Suppressor macrophage treated with lipopolysaccharide for 4 hours (primary cell): ENCODE results near the gene NCOA7.

ENCODE experiments used
- DNase-seq: peaks from one replicate; pipeline ENCODE4 v3.0.0-alpha.2; 2020

The NCOA7 gene, protein sequence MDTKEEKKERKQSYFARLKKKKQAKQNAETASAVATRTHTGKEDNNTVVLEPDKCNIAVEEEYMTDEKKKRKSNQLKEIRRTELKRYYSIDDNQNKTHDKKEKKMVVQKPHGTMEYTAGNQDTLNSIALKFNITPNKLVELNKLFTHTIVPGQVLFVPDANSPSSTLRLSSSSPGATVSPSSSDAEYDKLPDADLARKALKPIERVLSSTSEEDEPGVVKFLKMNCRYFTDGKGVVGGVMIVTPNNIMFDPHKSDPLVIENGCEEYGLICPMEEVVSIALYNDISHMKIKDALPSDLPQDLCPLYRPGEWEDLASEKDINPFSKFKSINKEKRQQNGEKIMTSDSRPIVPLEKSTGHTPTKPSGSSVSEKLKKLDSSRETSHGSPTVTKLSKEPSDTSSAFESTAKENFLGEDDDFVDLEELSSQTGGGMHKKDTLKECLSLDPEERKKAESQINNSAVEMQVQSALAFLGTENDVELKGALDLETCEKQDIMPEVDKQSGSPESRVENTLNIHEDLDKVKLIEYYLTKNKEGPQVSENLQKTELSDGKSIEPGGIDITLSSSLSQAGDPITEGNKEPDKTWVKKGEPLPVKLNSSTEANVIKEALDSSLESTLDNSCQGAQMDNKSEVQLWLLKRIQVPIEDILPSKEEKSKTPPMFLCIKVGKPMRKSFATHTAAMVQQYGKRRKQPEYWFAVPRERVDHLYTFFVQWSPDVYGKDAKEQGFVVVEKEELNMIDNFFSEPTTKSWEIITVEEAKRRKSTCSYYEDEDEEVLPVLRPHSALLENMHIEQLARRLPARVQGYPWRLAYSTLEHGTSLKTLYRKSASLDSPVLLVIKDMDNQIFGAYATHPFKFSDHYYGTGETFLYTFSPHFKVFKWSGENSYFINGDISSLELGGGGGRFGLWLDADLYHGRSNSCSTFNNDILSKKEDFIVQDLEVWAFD

DNA sequence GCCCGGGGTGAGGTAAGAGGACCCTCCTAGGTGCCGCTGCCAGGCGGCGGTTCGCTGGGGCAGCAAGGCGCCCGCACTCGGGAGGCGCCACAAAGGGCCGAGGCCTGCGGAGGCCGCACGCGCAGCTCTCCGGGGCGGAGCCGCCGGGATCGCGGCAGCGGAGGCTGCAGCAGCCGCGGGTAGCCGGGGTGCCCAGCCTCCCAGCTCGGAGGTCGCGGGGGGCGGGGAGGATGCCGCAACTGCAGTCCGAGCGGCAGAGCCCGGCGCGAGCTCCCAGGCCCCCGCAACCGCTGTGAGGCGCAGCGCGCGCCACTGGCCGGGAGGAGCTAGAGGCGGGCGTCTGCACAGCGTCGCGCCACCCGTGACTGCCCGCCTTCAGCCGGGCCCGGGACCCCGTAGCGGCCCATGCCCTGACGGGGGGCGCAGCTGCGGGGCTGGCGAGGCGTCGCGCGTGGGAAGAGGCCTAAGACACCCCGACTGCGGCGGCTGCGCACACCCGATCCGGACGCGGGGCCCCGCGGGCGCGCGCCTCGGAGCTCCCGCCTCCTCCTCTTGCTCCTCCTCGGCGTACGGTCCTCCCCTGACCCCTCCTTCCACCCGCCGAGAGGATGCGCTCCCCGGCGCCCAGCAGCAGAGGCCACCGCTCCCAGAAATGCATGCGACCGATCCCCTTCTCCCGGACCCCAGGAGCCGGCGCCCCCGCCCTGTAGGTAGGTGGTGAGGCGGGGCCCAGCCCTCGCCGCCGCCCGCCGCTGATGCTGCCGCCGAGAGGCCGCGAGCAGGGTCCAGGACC, at the start of gene NCOA7:
Gene NCOA7, plus strand, starts transcription at position 603 of the 793 bp plus-strand sequence. CDS start 24,395 bp downstream, outside the sequence.
- DNase-seq: peak; percentile 85

GRCh38 chr6:125741336-125741735, 49.4 kb upstream of the NCOA7 start:
- no peak for DNase-seq

- DNase-seq: no peak
Observed at GRCh38 chr6:125742024-125742423, 48.7 kb upstream of the NCOA7 start.

DNA sequence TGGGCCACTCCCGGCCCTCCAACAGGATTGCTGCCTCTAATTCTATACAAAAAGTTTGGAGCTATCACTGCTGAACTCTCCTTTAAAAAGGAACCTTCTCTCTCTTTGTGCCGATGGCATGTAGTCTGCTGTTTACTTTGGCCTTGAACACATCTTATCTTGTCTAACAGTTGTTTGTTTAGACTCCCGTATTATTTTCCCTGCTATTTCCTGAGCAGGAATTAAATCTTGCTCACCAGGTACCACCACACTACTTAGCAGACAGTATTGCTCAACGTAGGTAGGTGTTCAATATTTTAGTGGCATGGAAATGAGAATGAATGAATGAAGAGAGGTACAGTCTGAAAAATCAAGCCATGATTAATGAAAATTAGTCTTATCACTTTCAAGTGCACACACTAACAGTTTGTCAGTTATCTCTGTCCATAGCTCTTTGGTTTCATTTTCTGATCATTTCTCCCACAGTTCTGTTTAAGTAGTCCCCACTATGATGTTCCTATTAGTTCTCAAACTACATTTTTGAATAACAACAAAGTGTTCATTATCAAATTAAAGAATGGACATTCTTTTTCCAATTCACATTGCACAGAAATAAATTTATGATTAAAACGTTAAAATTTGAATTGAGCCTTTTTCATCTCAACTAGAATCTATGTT, 48.2 kb upstream of the NCOA7 start:
- DNase-seq: no peak

- DNase-seq: no peak
Observed at GRCh38 chr6:125743604-125744003, 47.2 kb upstream of the NCOA7 start.

GRCh38 chr6:125745281-125746018, 45.3 kb upstream of the NCOA7 start:
- DNase-seq: no peak

DNA sequence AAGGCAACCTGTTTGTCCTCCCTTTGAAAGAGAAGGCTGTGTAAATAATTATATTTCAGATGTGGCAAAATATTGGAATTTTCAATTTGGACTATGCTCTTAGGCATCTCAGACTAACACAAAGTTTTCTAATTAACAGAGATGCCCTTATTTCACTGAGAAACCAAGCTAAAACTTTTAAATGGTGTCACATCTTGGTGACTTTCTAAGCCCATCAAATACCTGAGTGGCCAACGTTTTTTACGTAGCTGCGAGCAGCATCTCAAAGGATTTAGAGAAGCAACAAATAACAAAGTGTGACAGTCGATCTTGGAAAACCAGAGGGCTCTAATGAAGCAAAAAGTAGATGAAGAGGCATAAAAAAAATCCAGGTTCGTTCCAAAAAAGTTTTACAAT, 44.7 kb upstream of the NCOA7 start:
- DNase-seq: no peak

- DNase-seq: peak; percentile 70
Observed at GRCh38 chr6:125746731-125747588, 43.8 kb upstream of the NCOA7 start.

DNA sequence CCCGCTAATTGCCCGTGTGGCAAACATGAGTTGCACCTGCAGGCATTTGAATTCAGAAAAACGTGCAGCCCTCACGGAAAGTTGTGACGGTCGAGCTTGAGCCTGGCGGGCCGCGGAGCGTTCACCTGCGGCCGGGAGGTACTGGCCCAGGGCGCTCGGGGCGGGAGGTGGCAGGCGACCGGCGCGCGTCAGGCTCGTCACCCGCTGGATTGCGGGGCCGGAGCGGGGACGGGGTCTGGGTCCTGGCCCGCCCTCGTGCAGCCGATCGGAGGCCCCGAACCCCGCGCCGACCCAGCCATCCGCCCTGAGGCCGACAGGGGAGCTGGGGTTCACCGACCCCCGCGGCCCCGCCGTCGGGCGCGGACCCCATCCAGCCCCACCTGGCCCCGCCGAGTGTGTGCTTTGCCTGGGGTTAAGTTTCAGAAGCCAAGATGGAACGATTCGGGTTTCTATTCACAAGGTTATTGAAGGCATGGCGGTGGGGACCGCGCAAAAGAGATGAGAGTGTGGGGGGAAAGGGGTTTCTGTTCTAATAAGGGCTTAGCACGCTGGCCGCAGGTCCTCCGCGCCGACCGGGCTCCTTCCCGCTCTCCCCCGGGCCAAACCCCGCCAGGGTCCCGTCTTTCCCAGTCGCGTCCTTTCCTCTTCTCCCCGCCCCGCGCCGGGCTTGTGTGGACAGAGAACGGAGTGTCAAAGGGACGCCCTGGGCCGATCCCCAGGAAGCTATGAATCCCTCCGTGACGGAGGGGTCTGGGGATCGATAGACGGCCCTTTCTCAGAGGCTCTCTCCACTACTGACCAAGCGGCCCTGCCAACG, 43.0 kb upstream of the NCOA7 start:
- DNase-seq: peak; percentile 39

DNA sequence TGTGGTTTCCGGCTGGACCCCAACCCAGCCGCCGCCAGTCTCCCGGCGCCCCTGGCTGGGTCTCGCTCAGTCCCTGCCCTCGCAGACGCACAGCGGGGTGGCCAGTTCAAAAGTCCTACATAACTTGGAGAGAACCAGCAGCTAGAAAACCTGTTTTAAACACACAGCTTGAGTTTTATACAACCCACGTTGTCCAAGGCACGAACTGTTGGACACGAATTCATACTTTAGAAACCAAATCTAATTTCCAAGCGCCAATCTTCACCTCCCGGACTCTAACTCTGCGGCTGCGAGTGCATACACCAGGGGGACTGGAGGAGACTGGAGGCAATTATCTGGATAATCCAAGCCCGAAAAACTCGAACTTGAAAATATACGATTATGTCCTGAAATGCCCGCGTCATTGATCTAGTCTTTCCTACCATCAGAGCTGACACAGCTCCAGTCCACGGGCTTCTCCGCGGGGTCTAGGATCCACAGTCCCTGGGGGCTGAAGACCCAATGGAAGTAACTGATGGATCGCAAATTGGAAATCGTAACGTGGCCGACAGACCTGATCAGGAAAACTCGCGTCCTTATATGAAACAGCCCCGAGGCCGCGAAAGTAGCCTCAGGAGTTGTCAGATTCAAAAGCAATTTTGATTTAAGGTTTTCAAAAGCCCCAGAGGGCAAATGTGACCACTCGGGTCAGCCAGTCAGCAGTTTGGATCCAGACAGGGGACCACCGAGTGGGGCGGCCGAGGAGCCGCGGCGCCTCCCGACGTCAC, 42.2 kb upstream of the NCOA7 start:
- DNase-seq: peak; percentile 25

GRCh38 chr6:125749173-125749864, 41.4 kb upstream of the NCOA7 start, which contains the start of gene HEY2:
HEY2 (plus strand) TSS chr6:125749632; CDS start chr6:125749777, 145 bp downstream.
- peak; percentile 95 for DNase-seq

GRCh38 chr6:125749865-125750691, 40.7 kb upstream of the NCOA7 start:
- DNase-seq: no peak

GRCh38 chr6:125750692-125751333, 39.9 kb upstream of the NCOA7 start:
- no peak for DNase-seq

- DNase-seq: no peak
Observed at GRCh38 chr6:125751334-125751916, 39.3 kb upstream of the NCOA7 start.

DNA sequence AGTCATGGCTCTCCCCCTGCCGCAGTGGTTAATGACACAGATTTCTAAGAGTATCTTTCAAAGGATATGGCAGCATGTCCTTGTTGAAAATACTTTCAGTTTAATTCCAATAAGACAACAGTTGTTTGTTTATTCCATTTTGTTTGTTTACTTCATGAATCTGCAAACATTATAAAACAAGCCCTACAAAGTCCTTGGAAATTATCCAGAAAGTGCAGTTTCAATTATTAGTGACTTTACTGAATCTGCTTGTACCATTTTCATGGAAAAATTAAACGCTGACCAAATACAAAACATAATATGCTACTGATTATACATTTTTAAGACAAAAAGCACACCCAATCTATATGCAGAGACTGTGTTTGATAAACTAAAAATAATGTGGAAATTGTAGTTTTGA, 38.0 kb upstream of the NCOA7 start:
- DNase-seq: no peak
